WTC11 (cell line): ENCODE measurements around the gene KIRREL2. TPM values are rescaled to one million over a fixed set of nuclear protein-coding genes. Genes with fewer than 3 reads are reported as not detected.

Experiments
- ATAC-seq: fragments of 200-7000 bp; cut with Tn5 transposase; 2 replicates; pipeline ENCODE4 v1.10.0; 2021; ENCODE audit warnings: mild to moderate bottlenecking, moderate library complexity
- CTCF ChIA-PET: fragments of 300-600 bp; sonication (Branson Sonifier 250); formaldehyde crosslinking; loops from one replicate; lab custom pipeline; 2021; ENCODE audit warnings: antibody characterized with exemption; lab: Charles Lee
- POLR2A ChIA-PET: fragments of 350-600 bp; sonication (Branson Sonifier 250); formaldehyde crosslinking; loops from one replicate; lab custom pipeline; 2021; ENCODE audit warnings: antibody characterized with exemption; lab: Charles Lee
- DNase-seq: peaks from one replicate; pipeline ENCODE4 v3.0.0; 2021; ENCODE audit warnings: low spot score
- H3K27ac Mint-ChIP-seq: 2 replicates; pipeline ENCODE4 v1.8.0; 2021; ENCODE audit warnings: mixed read lengths
- H3K27me3 Mint-ChIP-seq: 2 replicates; pipeline ENCODE4 v1.8.0; 2021; ENCODE audit warnings: low read depth, mild to moderate bottlenecking, moderate library complexity, mixed read lengths
- H3K36me3 Mint-ChIP-seq: 2 replicates; pipeline ENCODE4 v1.8.0; 2021; ENCODE audit warnings: mixed read lengths
- H3K4me1 Mint-ChIP-seq: 2 replicates; pipeline ENCODE4 v1.8.0; 2022; ENCODE audit warnings: mixed read lengths
- H3K4me3 Mint-ChIP-seq: 2 replicates; pipeline ENCODE4 v1.8.0; 2021; ENCODE audit warnings: mild to moderate bottlenecking, moderate library complexity, mixed read lengths
- H3K9me3 Mint-ChIP-seq: 2 replicates; pipeline ENCODE4 v1.8.0; 2021; ENCODE audit warnings: mixed read lengths
- ARID4B ChIP-seq: sonication (generic); formaldehyde crosslinking; IDR thresholded peaks from 2 replicates; pipeline ENCODE4 v1.8.0; 2023; ENCODE audit warnings: missing genetic modification reagents, mild to moderate bottlenecking, borderline replicate concordance
- CDX4 ChIP-seq: fragments of 250-450 bp; sonication (Bioruptor Pico); IDR thresholded peaks from 2 replicates; pipeline ENCODE4 v1.9.0; 2021; ENCODE audit warnings: moderate library complexity, mild to moderate bottlenecking, inconsistent platforms, borderline replicate concordance
- EMX1 ChIP-seq: fragments of 250-450 bp; sonication (Bioruptor Pico); IDR thresholded peaks from 2 replicates; pipeline ENCODE4 v1.8.0; 2021; ENCODE audit warnings: mild to moderate bottlenecking
- FOXK1 ChIP-seq: sonication (generic); formaldehyde crosslinking; IDR thresholded peaks from 2 replicates; pipeline ENCODE4 v1.8.0; 2022; ENCODE audit warnings: mild to moderate bottlenecking, moderate library complexity, missing genetic modification reagents
- HMGXB4 ChIP-seq: sonication (generic); formaldehyde crosslinking; IDR thresholded peaks from 2 replicates; pipeline ENCODE4 v1.8.1; 2023; ENCODE audit warnings: mild to moderate bottlenecking, moderate library complexity, missing genetic modification reagents
- JAZF1 ChIP-seq: fragments of 250-450 bp; sonication (Bioruptor Pico); IDR thresholded peaks from 2 replicates; pipeline ENCODE4 v1.9.0; 2021; ENCODE audit warnings: moderate library complexity, mild to moderate bottlenecking, inconsistent platforms
- KAT7 ChIP-seq: sonication (generic); formaldehyde crosslinking; IDR thresholded peaks from 2 replicates; pipeline ENCODE4 v1.8.1; 2023; ENCODE audit warnings: missing genetic modification reagents, mild to moderate bottlenecking, borderline replicate concordance
- MYBL2 ChIP-seq: sonication (generic); formaldehyde crosslinking; IDR thresholded peaks from 2 replicates; pipeline ENCODE4 v1.8.1; 2023; ENCODE audit warnings: mild to moderate bottlenecking, moderate library complexity, missing genetic modification reagents
- NR1H2 ChIP-seq: sonication (generic); formaldehyde crosslinking; IDR thresholded peaks from 2 replicates; pipeline ENCODE4 v1.9.0; 2021; ENCODE audit warnings: mild to moderate bottlenecking, moderate library complexity, missing genetic modification reagents
- RORB ChIP-seq: fragments of 250-450 bp; sonication (Bioruptor Pico); IDR thresholded peaks from 2 replicates; pipeline ENCODE4 v1.9.0; 2021; ENCODE audit warnings: mild to moderate bottlenecking
- SMAD4 ChIP-seq: sonication (generic); formaldehyde crosslinking; IDR thresholded peaks from 2 replicates; pipeline ENCODE4 v1.8.0; 2022; ENCODE audit warnings: mild to moderate bottlenecking, missing genetic modification reagents
- TCF7 ChIP-seq: sonication (generic); formaldehyde crosslinking; IDR thresholded peaks from 2 replicates; pipeline ENCODE4 v1.8.0; 2022; ENCODE audit warnings: mild to moderate bottlenecking, low read depth, missing genetic modification reagents, moderate library complexity
- TEAD1 ChIP-seq: sonication (generic); formaldehyde crosslinking; IDR thresholded peaks from 2 replicates; pipeline ENCODE4 v1.8.0; 2022; ENCODE audit warnings: mild to moderate bottlenecking, missing genetic modification reagents
- ZNF219 ChIP-seq: sonication (generic); formaldehyde crosslinking; IDR thresholded peaks from 2 replicates; pipeline ENCODE4 v1.8.0; 2023; ENCODE audit warnings: missing genetic modification reagents, mild to moderate bottlenecking, borderline replicate concordance
- ZNF232 ChIP-seq: sonication (generic); formaldehyde crosslinking; IDR thresholded peaks from 2 replicates; pipeline ENCODE4 v1.8.0; 2022; ENCODE audit warnings: mild to moderate bottlenecking, missing genetic modification reagents
- ZNF317 ChIP-seq: sonication (generic); formaldehyde crosslinking; IDR thresholded peaks from 2 replicates; pipeline ENCODE4 v1.8.1; 2023; ENCODE audit warnings: low read depth, mild to moderate bottlenecking, moderate library complexity, missing genetic modification reagents, borderline replicate concordance
- ZNF396 ChIP-seq: fragments of 250-450 bp; sonication (Bioruptor Pico); IDR thresholded peaks from 2 replicates; pipeline ENCODE4 v1.8.0; 2021; ENCODE audit warnings: mild to moderate bottlenecking, moderate library complexity, borderline replicate concordance
- ZNF532 ChIP-seq: fragments of 250-450 bp; sonication (Bioruptor Pico); IDR thresholded peaks from 2 replicates; pipeline ENCODE4 v1.9.0; 2021; ENCODE audit warnings: mild to moderate bottlenecking, borderline replicate concordance
- total RNA-seq: library from RNA; stranded (reverse); gene quantifications from 3 replicates; pipeline ENCODE4 v1.2.3, GENCODE V29; 2021
- TF ChIP-seq, protein P1 (sequence below): sonication (generic); formaldehyde crosslinking; IDR thresholded peaks from 2 replicates; pipeline ENCODE4 v1.8.1; 2022; ENCODE audit warnings: mild to moderate bottlenecking, missing genetic modification reagents, moderate library complexity, borderline replicate concordance
- TF ChIP-seq, protein P2 (sequence below): sonication (generic); formaldehyde crosslinking; IDR thresholded peaks from 2 replicates; pipeline ENCODE4 v1.8.0; 2022; ENCODE audit warnings: mild to moderate bottlenecking, missing genetic modification reagents
- TF ChIP-seq, protein P3 (sequence below): sonication (generic); formaldehyde crosslinking; conservative IDR thresholded peaks from 2 replicates; pipeline ENCODE4 v1.8.1; 2023; ENCODE audit warnings: mild to moderate bottlenecking, low read depth, missing genetic modification reagents, moderate library complexity

KIRREL2 gene
- total RNA-seq, 1 experiment from 2014 or later = 4.7 TPM

- CTCF ChIA-PET = interaction anchor here (0.7 to 1.2 kb wide), 4 partner anchors 22 to 148 kb away, joined by 3 to 4 read pairs (median 4); no protein-coding TSS in a partner anchor
- peak; percentile 69 for ATAC-seq
- Mint-ChIP-seq H3K36me3 (no peaks in the 10 kb centered on the region), H3K27me3 (peaks cover 18% of the 10 kb centered on the region), H3K27ac (peak overlapping the region; percentile 93), H3K9me3 (no peaks in the 10 kb centered on the region), H3K4me1 (peaks cover 26% of the 10 kb centered on the region), H3K4me3 (peak overlapping the region; percentile 88)
- POLR2A ChIA-PET = interaction anchor here (0.5 kb wide), 1 partner anchor 306 kb away, joined by 3 read pairs; no protein-coding TSS in a partner anchor
- peak; percentile 79 for DNase-seq
- TF ChIP-seq, protein P1, sequence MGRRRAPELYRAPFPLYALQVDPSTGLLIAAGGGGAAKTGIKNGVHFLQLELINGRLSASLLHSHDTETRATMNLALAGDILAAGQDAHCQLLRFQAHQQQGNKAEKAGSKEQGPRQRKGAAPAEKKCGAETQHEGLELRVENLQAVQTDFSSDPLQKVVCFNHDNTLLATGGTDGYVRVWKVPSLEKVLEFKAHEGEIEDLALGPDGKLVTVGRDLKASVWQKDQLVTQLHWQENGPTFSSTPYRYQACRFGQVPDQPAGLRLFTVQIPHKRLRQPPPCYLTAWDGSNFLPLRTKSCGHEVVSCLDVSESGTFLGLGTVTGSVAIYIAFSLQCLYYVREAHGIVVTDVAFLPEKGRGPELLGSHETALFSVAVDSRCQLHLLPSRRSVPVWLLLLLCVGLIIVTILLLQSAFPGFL (CRISPR knock-in tag) = no peak
- TF ChIP-seq MYBL2 (CRISPR knock-in tag) (no peak), JAZF1 (CRISPR knock-in tag) (no peak), TEAD1 (CRISPR knock-in tag) (peak; percentile 37; the same call in 1 of the 2 replicates), SMAD4 (no peak), ZNF317 (CRISPR knock-in tag) (no peak), KAT7 (CRISPR knock-in tag) (no peak), ZNF396 (CRISPR knock-in tag) (no peak), TCF7 (no peak), CDX4 (CRISPR knock-in tag) (no peak), RORB (no peak), ZNF219 (CRISPR knock-in tag) (no peak), ZNF232 (CRISPR knock-in tag) (no peak), ZNF532 (CRISPR knock-in tag) (no peak), NR1H2 (CRISPR knock-in tag) (no peak), EMX1 (no peak), FOXK1 (CRISPR knock-in tag) (0 out of 2 replicates have a peak, but pooled peaks have one; percentile 37), HMGXB4 (CRISPR knock-in tag) (0 out of 2 replicates have a peak, but pooled peaks have one; percentile 29), ARID4B (CRISPR knock-in tag) (0 out of 2 replicates have a peak, but pooled peaks have one; percentile 46)
- TF ChIP-seq, protein P2, sequence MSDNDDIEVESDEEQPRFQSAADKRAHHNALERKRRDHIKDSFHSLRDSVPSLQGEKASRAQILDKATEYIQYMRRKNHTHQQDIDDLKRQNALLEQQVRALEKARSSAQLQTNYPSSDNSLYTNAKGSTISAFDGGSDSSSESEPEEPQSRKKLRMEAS (CRISPR knock-in tag) = peak; percentile 89
- TF ChIP-seq, protein P3, sequence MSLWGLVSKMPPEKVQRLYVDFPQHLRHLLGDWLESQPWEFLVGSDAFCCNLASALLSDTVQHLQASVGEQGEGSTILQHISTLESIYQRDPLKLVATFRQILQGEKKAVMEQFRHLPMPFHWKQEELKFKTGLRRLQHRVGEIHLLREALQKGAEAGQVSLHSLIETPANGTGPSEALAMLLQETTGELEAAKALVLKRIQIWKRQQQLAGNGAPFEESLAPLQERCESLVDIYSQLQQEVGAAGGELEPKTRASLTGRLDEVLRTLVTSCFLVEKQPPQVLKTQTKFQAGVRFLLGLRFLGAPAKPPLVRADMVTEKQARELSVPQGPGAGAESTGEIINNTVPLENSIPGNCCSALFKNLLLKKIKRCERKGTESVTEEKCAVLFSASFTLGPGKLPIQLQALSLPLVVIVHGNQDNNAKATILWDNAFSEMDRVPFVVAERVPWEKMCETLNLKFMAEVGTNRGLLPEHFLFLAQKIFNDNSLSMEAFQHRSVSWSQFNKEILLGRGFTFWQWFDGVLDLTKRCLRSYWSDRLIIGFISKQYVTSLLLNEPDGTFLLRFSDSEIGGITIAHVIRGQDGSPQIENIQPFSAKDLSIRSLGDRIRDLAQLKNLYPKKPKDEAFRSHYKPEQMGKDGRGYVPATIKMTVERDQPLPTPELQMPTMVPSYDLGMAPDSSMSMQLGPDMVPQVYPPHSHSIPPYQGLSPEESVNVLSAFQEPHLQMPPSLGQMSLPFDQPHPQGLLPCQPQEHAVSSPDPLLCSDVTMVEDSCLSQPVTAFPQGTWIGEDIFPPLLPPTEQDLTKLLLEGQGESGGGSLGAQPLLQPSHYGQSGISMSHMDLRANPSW (CRISPR knock-in tag) = no peak
Observed at GRCh38 chr19:35903550-35904179, 47.0 kb downstream of the KIRREL2 start.
